Osteocyte (in vitro differentiated cells): ENCODE results near the gene VGLL4. TPM values are rescaled to one million over a fixed set of nuclear protein-coding genes. Genes with fewer than 3 reads are reported as not detected.

ENCODE experiments used
- DNase-seq: peaks from one replicate; pipeline ENCODE4 v3.0.0; 2021; ENCODE audit warnings: mixed read lengths; ENCODE audit not compliant: unreplicated experiment; ENCODE audit errors: extremely low spot score
- H3K27ac Mint-ChIP-seq: one replicate; pipeline ENCODE4 v1.8.0; 2021; ENCODE audit warnings: mild to moderate bottlenecking, mixed read lengths; ENCODE audit not compliant: unreplicated experiment
- H3K27me3 Mint-ChIP-seq: one replicate; pipeline ENCODE4 v1.8.0; 2021; ENCODE audit warnings: mixed read lengths; ENCODE audit not compliant: unreplicated experiment
- H3K36me3 Mint-ChIP-seq: one replicate; pipeline ENCODE4 v1.8.0; 2021; ENCODE audit warnings: mixed read lengths; ENCODE audit not compliant: unreplicated experiment
- H3K4me1 Mint-ChIP-seq: one replicate; pipeline ENCODE4 v1.8.0; 2021; ENCODE audit warnings: mixed read lengths; ENCODE audit not compliant: unreplicated experiment
- H3K4me3 Mint-ChIP-seq: one replicate; pipeline ENCODE4 v1.8.0; 2021; ENCODE audit warnings: mild to moderate bottlenecking, moderate library complexity, mixed read lengths; ENCODE audit not compliant: unreplicated experiment
- H3K9me3 Mint-ChIP-seq: one replicate; pipeline ENCODE4 v1.8.0; 2021; ENCODE audit warnings: mixed read lengths; ENCODE audit not compliant: unreplicated experiment
- CTCF ChIP-seq: fragments of 200-600 bp; sonication (generic); IDR thresholded peaks from 2 replicates; pipeline ENCODE4 v1.5.0; 2021; ENCODE audit warnings: antibody characterized with exemption, mild to moderate bottlenecking, moderate library complexity
- total RNA-seq: library from RNA; stranded (reverse); gene quantifications from 2 replicates; pipeline ENCODE4 v1.2.1, GENCODE V29; 2021

The VGLL4 gene
- total RNA-seq, 1 donor from 2014 or later = 139 TPM

GRCh38 chr3:11584570-11584969, 59.1 kb downstream of the VGLL4 start:
- Mint-ChIP-seq H3K27ac (peak overlapping the region; percentile 96), H3K9me3 (peaks cover 5% of the 10 kb centered on the region), H3K27me3 (no peaks in the 10 kb centered on the region), H3K4me3 (no peak overlapping the region), H3K4me1 (peaks cover 97% of the 10 kb centered on the region), H3K36me3 (peaks cover 38% of the 10 kb centered on the region)
- no peak for TF ChIP-seq CTCF
- DNase-seq = no peak

GRCh38 chr3:11583638-11584046, 60.1 kb downstream of the VGLL4 start:
- Mint-ChIP-seq H3K27me3 (no peaks in the 10 kb centered on the region), H3K9me3 (peaks cover 5% of the 10 kb centered on the region), H3K36me3 (peaks cover 35% of the 10 kb centered on the region), H3K27ac (peak overlapping the region; percentile 96), H3K4me1 (peaks cover 95% of the 10 kb centered on the region), H3K4me3 (no peak overlapping the region)
- no peak for DNase-seq
- no peak for TF ChIP-seq CTCF

DNA sequence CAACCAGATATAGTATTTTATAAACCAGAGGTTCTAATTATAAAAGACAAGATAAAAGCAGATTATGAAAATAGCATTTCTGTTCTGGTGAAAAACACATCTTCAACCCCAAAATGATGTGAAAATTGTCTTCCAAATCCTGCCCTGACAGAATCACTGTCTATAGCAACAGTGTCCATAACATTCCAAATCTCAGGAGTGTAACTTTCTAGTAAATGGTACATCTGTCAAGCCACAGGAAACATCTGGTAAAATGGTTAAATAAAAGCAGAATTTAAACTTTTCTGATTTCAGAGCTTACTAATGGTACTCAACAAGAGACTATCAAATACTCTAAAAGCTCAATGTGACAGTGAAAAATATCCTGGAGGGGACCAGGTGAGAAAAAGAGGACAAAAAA, 60.5 kb downstream of the VGLL4 start:
- DNase-seq = no peak
- Mint-ChIP-seq H3K4me1 (peaks cover 93% of the 10 kb centered on the region), H3K9me3 (peaks cover 5% of the 10 kb centered on the region), H3K4me3 (no peak overlapping the region), H3K36me3 (peaks cover 31% of the 10 kb centered on the region), H3K27ac (peak overlapping the region; percentile 96), H3K27me3 (no peaks in the 10 kb centered on the region)
- TF ChIP-seq CTCF = no peak

DNA sequence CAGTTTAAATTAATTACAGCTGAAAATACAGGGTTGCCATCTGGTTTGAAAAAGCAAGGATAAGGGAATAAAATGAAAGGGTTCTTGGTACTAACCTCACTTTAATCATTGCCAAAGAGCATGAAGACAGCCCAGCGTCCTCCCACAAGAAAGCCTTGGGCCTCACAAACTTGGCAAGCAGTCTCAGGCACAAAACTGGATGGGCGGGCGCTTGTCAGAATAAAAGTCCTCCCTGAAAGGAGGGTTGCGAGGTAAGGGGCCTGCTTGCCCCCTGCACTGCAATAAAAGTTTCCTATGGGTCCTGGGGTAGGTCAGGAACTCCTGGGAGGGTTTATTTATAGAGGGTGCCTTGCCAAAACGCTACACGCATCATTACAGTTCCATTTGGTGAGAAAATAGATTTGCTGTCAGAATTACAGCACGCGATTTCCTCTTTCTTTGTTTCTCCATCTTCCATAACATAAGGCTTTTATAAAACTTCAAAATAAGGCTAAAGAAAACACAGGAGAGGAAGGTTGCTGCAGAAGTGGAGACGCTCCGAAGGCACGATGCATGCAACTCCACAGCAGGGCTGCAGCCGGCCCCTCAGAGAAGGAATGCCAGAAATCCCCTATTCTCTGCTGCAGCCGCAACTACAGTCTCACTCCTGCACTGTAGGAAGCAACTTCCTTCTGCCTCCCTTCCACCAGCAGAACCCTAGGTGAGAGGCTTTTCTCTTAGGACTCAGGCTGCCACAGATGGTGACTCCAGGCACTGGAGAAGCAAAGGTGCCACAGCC, 61.3 kb downstream of the VGLL4 start:
- peak overlapping the region; percentile 76 for H3K4me3 Mint-ChIP-seq
- TF ChIP-seq CTCF = no peak
- H3K36me3 Mint-ChIP-seq = peaks cover 23% of the 10 kb centered on the region
- no peaks in the 10 kb centered on the region for H3K27me3 Mint-ChIP-seq
- peaks cover 5% of the 10 kb centered on the region for H3K9me3 Mint-ChIP-seq
- H3K27ac Mint-ChIP-seq = peak overlapping the region; percentile 96
- H3K4me1 Mint-ChIP-seq = peaks cover 93% of the 10 kb centered on the region
- DNase-seq = no peak

- TF ChIP-seq CTCF = no peak
- H3K4me1 Mint-ChIP-seq = peaks cover 93% of the 10 kb centered on the region
- H3K4me3 Mint-ChIP-seq = peak overlapping the region; percentile 76
- H3K27me3 Mint-ChIP-seq = no peaks in the 10 kb centered on the region
- peaks cover 5% of the 10 kb centered on the region for H3K9me3 Mint-ChIP-seq
- H3K36me3 Mint-ChIP-seq = peaks cover 22% of the 10 kb centered on the region
- no peak for DNase-seq
- peak overlapping the region; percentile 96 for H3K27ac Mint-ChIP-seq
These were observed 62.2 kb downstream of the VGLL4 start for GRCh38 chr3:11581237-11582190.
